HCT116 (cell line): ENCODE results near the gene IPO5.

Source experiments
- CTCF ChIP-seq, 3 experiments: fragments of 200-600 bp in 1 of 3; sonication (generic) in 1 of 3; IDR thresholded peaks in 2 of 3; conservative IDR thresholded peaks in 1 of 3; 2 replicates each; pipeline ENCODE4 v1.5.1; 2012 to 2017; ENCODE audit warnings: low read depth in 2 of 3, low read length in 2 of 3, antibody characterized with exemption in 1 of 3, borderline replicate concordance in 1 of 3, control low read depth in 1 of 3, mild to moderate bottlenecking in 1 of 3, mixed read lengths in 1 of 3, mixed run types in 1 of 3, moderate library complexity in 1 of 3; ENCODE audit not compliant: insufficient read depth in 1 of 3
- EGR1 ChIP-seq: IDR thresholded peaks from 2 replicates; pipeline ENCODE4 v1.6.1; 2012; ENCODE audit warnings: low read depth
- EZH2 ChIP-seq: fragments of 200-600 bp; sonication (generic); IDR thresholded peaks from 2 replicates; pipeline ENCODE4 v1.6.1; 2017; ENCODE audit warnings: antibody characterized with exemption, mixed run types
- EZH2phosphoT487 ChIP-seq: fragments of 200-600 bp; IDR thresholded peaks from 2 replicates; pipeline ENCODE4 v1.6.1; 2018; ENCODE audit warnings: antibody characterized with exemption, borderline replicate concordance
- POLR2A ChIP-seq: IDR thresholded peaks from 2 replicates; pipeline ENCODE4 v1.7.0; 2011; ENCODE audit warnings: borderline replicate concordance; ENCODE audit not compliant: insufficient read depth, insufficient read length; ENCODE audit errors: extremely low read depth
- POLR2AphosphoS5 ChIP-seq: IDR thresholded peaks from 2 replicates; pipeline ENCODE4 v1.6.1; 2011; ENCODE audit warnings: mild to moderate bottlenecking, low read depth, low read length, moderate library complexity
- REST ChIP-seq: IDR thresholded peaks from 2 replicates; pipeline ENCODE4 v1.6.1; 2012; ENCODE audit warnings: low read depth
- SRF ChIP-seq: IDR thresholded peaks from 2 replicates; pipeline ENCODE4 v1.6.1; 2012; ENCODE audit warnings: low read depth
- ZBTB33 ChIP-seq: IDR thresholded peaks from 2 replicates; pipeline ENCODE4 v1.6.1; 2011; ENCODE audit warnings: mild to moderate bottlenecking, low read length, moderate library complexity; ENCODE audit not compliant: insufficient replicate concordance; ENCODE audit errors: extremely low read depth

GRCh38 chr13:97921176-97921816 is 32.2 kb upstream of the IPO5 start:
- TF ChIP-seq CTCF (IDR thresholded peaks at IDR 0.05 in 2 of 3, conservative IDR thresholded peaks at IDR 0.05 in 1 of 3; ENCODE audit: borderline replicate concordance in 1 of 3, insufficient read depth in 1 of 3, low read depth in 2 of 3, low read length in 2 of 3): no peak
- TF ChIP-seq SRF: no peak
- TF ChIP-seq POLR2A: no peak
- TF ChIP-seq POLR2AphosphoS5: no peak
- TF ChIP-seq EGR1: no peak
- TF ChIP-seq EZH2: no peak
- TF ChIP-seq ZBTB33: no peak
- no peak for TF ChIP-seq EZH2phosphoT487
- TF ChIP-seq REST: no peak
